GM21390 (cell line): ENCODE measurements around the gene MTX2.
"Not testable (repeated sequence)": the region's sequence is repeated elsewhere in the genome, so short reads cannot be mapped to it uniquely, and the experiment has no call there.

Source experiments
- ATAC-seq: cut with Tn5 transposase; IDR thresholded peaks from one replicate; pipeline ENCODE4 v1.9.1; 2021; ENCODE audit not compliant: unreplicated experiment

Gene MTX2

DNA sequence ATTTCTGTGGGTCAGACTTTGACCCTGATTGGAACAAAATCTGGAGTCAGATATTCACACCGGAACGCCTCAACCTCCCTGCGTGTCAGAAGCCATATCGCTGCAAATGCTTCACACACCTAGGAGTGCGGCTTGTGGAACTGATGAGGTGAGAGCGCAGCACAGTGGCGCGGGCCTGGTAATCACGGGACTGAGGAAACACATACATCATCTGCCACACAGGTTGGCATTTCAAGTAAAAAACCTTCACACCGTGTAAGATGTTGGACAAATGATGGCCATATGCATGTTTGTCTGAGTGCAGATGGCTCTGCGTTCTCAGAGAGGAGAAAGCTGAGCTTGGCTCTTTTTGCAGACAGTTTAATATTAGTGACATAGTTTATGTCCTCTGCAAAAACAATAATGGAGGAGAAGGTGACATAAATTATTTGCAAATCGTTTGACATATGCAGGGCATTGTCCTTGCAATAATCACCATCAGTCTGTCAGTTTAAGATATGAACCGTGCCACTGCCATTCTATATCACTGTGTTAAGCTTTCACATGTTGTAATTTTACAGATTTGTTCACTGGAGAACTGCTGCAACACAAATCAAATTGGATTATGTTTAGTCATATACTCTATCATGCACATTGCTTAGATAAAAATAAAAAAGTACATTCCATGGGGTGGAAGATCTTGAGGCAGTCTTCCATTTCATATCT is 101.4 kb downstream of the MTX2 start:
- no peak for ATAC-seq

DNA sequence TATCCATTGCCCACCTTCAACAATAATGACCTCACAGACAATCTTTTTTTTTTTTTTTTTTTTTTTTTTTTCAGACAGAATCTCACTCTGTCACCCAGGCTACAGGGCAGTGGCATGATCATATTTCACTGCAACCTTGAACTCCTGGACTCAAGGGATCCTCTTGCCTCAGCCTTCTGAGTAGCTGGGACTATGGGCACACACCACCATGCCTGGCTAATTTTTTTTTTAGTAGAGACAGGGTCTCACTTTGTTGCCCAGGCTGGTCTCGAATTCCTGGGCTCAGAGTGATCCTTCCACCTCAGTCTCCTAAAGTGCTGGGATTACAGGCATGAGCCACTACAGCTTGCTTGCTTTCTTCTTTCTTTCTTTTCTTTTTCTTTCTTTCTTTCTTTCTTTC is 103.9 kb downstream of the MTX2 start:
- ATAC-seq: not testable (repeated sequence)

DNA sequence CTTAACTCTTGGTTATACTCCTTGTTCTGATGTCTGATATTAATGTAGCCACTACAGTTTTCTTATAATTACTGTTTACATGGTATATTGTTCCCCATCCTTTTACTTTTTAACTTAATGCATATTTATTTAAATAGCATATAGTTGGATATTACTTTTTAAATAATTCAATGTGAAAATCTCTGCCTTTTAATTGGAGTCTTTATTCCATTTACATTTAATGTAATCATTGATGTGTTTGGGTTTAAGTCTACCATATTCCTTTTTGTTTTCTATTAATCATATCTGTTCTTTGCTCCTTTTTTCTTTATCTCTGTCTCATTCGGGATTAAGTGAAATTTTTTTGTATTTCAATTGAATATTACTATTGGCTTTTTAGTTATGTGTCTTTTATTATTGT is 109.1 kb downstream of the MTX2 start:
- no peak for ATAC-seq

DNA sequence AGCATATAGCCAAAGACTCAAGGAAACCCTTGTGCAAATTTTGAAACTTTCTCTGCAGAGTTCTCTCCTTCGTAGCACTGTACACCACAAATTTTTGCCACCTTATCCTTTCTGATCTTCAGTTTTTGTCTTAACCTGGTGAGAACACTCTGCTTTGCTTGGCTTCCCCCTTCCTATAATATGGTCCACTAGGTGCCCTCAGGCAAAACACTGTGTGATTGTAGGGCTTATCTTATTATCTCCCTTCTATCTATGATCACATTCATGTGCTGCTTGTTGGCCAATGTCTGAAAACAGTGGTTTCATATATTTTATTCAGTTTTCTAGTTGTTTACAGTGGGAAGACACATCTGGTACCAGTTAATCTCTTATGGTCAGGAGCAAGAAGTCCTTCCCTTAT is 111.1 kb downstream of the MTX2 start:
- ATAC-seq: no peak

DNA sequence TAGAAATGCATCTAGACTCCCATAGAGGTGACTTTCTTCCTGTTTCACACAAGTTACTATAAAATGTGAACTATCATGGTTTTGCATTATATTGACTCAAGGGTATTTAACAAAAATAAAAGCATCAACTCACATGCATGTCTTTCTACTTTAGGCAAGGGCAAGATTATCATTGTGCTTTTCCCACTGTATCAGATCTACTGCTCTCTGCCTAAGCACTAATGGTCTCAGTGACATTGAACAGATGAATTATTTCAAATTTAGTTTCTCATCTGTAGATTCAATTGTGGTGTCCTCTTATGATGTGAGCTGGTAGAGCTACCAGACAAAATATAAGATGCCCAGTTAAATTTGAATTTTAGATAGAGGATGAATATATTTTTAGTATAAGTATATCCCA is 113.9 kb downstream of the MTX2 start:
- ATAC-seq: no peak

DNA sequence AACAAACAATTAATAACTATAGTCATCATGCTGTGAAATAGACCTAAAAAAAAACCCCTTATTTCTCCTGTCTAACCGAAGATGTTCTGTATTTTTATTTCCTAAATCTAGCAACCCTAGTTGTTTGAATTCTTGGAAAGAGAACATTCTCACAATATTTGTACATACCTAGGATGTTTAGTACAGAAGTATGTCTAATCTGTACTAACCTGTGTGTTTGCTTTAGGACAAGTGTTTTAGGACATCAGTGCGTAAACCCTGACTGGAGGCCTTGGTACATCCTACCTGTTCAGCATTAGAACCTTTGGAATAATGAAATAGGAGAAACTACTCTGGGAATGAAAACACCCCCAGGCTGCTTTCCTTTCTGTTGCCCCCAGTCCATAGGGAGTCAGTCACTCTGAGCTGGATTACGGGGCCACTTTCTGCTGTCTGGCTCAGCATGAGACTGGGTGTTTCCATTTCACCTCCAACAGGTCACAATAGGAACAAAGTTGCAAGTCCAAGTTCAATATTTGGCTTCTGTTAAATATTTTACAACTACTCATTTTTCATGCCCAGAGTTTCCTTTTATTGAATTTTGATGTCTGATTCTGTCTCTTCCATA is 114.7 kb downstream of the MTX2 start:
- no peak for ATAC-seq

DNA sequence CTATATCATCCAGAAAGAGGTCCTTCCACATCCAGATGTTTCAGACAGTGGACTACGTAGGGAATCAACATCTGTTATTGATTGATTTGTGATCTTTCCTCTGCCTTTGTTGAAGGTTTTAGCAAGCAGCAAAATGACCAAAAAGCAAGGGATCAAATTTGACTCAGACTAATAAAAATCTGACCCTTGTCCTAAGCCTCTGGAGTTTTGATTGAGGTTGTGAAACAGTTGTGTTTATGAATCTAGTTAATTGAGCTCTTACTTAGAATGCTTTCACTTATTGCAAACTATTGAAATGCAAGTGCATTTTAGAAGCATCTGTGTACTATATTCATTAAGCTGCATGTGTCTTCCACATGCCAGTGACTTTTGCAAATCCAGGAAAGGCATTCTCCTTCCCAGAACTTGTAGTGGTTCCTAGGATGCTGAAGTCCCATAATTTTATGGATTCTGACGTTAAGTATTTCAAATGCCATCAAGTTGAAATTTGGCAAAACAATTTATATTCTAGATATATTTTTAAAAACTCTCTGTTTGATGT is 116.0 kb downstream of the MTX2 start:
- no peak for ATAC-seq

DNA sequence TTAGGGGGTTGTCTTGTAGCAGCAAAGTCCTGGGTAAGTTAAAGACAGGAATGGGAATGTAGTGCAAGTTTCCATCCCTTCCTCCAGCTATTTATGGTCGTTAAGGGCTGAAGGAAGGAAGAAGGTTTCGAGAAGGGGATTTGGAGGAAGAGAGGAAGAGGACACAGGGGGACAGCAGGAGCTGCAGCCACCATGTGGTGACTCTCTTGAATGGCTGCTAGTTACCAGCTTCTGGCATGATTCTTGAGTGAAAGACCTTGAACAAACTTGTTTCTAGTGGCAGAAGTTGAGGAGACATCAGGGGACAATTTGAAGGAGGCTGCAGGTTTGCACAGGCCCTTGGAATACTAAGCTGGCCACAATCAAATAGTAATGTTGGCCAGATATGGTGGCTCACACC is 116.6 kb downstream of the MTX2 start:
- no peak for ATAC-seq
